HEK293T (cell line): Measurements from ENCODE around the gene TSEN2.
"Not testable (repeated sequence)": the region's sequence is repeated elsewhere in the genome, so short reads cannot be mapped to it uniquely, and the experiment has no call there.

Source experiments
- CTCF ChIA-PET: fragments of 350-600 bp; formaldehyde crosslinking; extraction: SDS; loops from one replicate; lab custom pipeline; 2021; ENCODE audit warnings: antibody characterized with exemption, inconsistent platforms; lab: Yijun Ruan, JAX
- POLR2A ChIA-PET: fragments of 350-600 bp; formaldehyde crosslinking; extraction: SDS; loops from one replicate; lab custom pipeline; 2020; ENCODE audit warnings: antibody characterized with exemption, inconsistent platforms; lab: Yijun Ruan, JAX
- DNase-seq: peaks from one replicate; pipeline ENCODE4 v3.0.0; 2012; ENCODE audit warnings: mixed read lengths; ENCODE audit errors: extremely low spot score
- ARNT ChIP-seq: fragments of 450-650 bp; IDR thresholded peaks from 2 replicates; pipeline ENCODE4 v1.6.1; 2017; ENCODE audit warnings: mild to moderate bottlenecking
- BHLHE40 ChIP-seq: fragments of 450-650 bp; IDR thresholded peaks from 2 replicates; pipeline ENCODE4 v1.6.1; 2016; ENCODE audit warnings: mild to moderate bottlenecking, moderate library complexity, borderline replicate concordance
- CTBP1 ChIP-seq: fragments of 450-650 bp; IDR thresholded peaks from 2 replicates; pipeline ENCODE4 v1.6.1; 2016; ENCODE audit warnings: borderline replicate concordance
- ELF4 ChIP-seq: fragments of 450-650 bp; IDR thresholded peaks from 2 replicates; pipeline ENCODE4 v1.6.1; 2017; ENCODE audit warnings: antibody characterized with exemption
- FOXA1 ChIP-seq: fragments of 450-650 bp; IDR thresholded peaks from 2 replicates; pipeline ENCODE4 v1.6.1; 2016; ENCODE audit warnings: mild to moderate bottlenecking
- FOXK2 ChIP-seq: fragments of 450-650 bp; IDR thresholded peaks from 2 replicates; pipeline ENCODE4 v1.6.1; 2016; ENCODE audit warnings: mild to moderate bottlenecking
- FOXM1 ChIP-seq: fragments of 450-650 bp; IDR thresholded peaks from 2 replicates; pipeline ENCODE4 v1.6.1; 2017; ENCODE audit warnings: mild to moderate bottlenecking, borderline replicate concordance
- HDGF ChIP-seq: fragments of 450-650 bp; IDR thresholded peaks from 2 replicates; pipeline ENCODE4 v1.6.1; 2017; ENCODE audit warnings: antibody characterized with exemption, borderline replicate concordance
- L3MBTL2 ChIP-seq: fragments of 450-650 bp; conservative IDR thresholded peaks from 2 replicates; pipeline ENCODE4 v1.6.1; 2016; ENCODE audit warnings: mild to moderate bottlenecking
- LEF1 ChIP-seq: fragments of 450-650 bp; IDR thresholded peaks from 2 replicates; pipeline ENCODE4 v1.6.1; 2017; ENCODE audit warnings: mild to moderate bottlenecking, borderline replicate concordance
- NFRKB ChIP-seq: fragments of 450-650 bp; IDR thresholded peaks from 2 replicates; pipeline ENCODE4 v1.6.1; 2016; ENCODE audit warnings: mild to moderate bottlenecking, moderate library complexity
- PKNOX1 ChIP-seq: fragments of 450-650 bp; IDR thresholded peaks from 2 replicates; pipeline ENCODE4 v1.6.1; 2016
- SP1 ChIP-seq: fragments of 450-650 bp; IDR thresholded peaks from 2 replicates; pipeline ENCODE4 v1.6.1; 2017
- SUZ12 ChIP-seq: fragments of 450-650 bp; IDR thresholded peaks from 2 replicates; pipeline ENCODE4 v1.6.1; 2016; ENCODE audit warnings: mild to moderate bottlenecking
- TARDBP ChIP-seq: fragments of 450-650 bp; IDR thresholded peaks from 2 replicates; pipeline ENCODE4 v1.6.1; 2016
- ZNF384 ChIP-seq: fragments of 450-650 bp; IDR thresholded peaks from 2 replicates; pipeline ENCODE4 v1.6.1; 2016

Gene TSEN2

GRCh38 chr3:12468757-12469156, 15.5 kb upstream of the TSEN2 start:
- TF ChIP-seq FOXM1 (no peak), ZNF384 (no peak), FOXA1 (no peak), ELF4 (no peak), SP1 (no peak), SUZ12 (no peak), FOXK2 (no peak), BHLHE40 (no peak), LEF1 (no peak), CTBP1 (no peak), TARDBP (no peak), NFRKB (no peak), L3MBTL2 (no peak), HDGF (no peak)
- ChIA-PET POLR2A (no interaction called here), CTCF (no interaction called here)
- DNase-seq: no peak

- POLR2A ChIA-PET, DNase-seq: not testable (repeated sequence)
- CTCF ChIA-PET: interaction anchor here (1.4 kb wide), 1 partner anchor 11 kb away, joined by 7 read pairs; no protein-coding TSS in a partner anchor
These were observed 15.1 kb upstream of the TSEN2 start for GRCh38 chr3:12469222-12469621.

- ChIA-PET POLR2A (no interaction called here), CTCF (interaction anchor here (0.7 to 1.4 kb wide), 5 partner anchors 9 to 33 kb away, joined by 3 to 7 read pairs (median 3); no protein-coding TSS in a partner anchor)
- no peak for DNase-seq
- TF ChIP-seq BHLHE40: no peak
- TF ChIP-seq NFRKB: no peak
- no peak for TF ChIP-seq L3MBTL2
- no peak for TF ChIP-seq LEF1
- TF ChIP-seq PKNOX1: no peak
- no peak for TF ChIP-seq HDGF
- no peak for TF ChIP-seq TARDBP
- TF ChIP-seq FOXK2: no peak
- TF ChIP-seq ELF4: no peak
- TF ChIP-seq ZNF384: no peak
- TF ChIP-seq ARNT: no peak
- no peak for TF ChIP-seq SP1
These were observed 14.2 kb upstream of the TSEN2 start for GRCh38 chr3:12470111-12470510.

DNA sequence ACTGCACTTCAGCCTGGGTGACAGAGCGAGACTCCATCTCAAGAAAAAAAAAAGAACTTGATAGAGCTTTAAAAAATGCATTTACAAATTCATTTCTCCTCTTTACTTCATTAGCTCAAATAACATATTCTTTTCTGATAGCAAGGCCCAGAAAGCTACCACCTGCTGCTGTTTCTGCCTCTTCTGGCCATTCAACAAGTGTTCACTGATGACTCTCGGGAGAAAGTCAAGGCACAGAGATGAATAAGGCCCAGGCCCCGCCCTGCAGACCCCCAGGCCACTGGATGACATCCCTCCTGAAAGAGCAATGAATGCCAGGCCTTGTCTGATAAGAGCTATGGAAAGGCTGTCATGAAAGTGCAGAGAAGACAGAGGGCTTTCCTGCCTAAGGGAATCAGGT, 13.6 kb upstream of the TSEN2 start:
- ChIA-PET POLR2A (no interaction called here), CTCF (interaction anchor here (1.1 to 1.4 kb wide), 3 partner anchors 9 to 11 kb away, joined by 3 to 7 read pairs (median 3); no protein-coding TSS in a partner anchor)
- no peak for TF ChIP-seq FOXA1
- no peak for TF ChIP-seq FOXM1
- no peak for TF ChIP-seq ZNF384
- no peak for TF ChIP-seq SP1
- TF ChIP-seq L3MBTL2: no peak
- no peak for TF ChIP-seq LEF1
- TF ChIP-seq PKNOX1: no peak
- TF ChIP-seq NFRKB: no peak
- no peak for TF ChIP-seq ARNT
- TF ChIP-seq BHLHE40: no peak
- TF ChIP-seq FOXK2: no peak
- TF ChIP-seq SUZ12: no peak
- TF ChIP-seq TARDBP: no peak
- no peak for TF ChIP-seq ELF4
- no peak for TF ChIP-seq CTBP1
- no peak for DNase-seq

DNA sequence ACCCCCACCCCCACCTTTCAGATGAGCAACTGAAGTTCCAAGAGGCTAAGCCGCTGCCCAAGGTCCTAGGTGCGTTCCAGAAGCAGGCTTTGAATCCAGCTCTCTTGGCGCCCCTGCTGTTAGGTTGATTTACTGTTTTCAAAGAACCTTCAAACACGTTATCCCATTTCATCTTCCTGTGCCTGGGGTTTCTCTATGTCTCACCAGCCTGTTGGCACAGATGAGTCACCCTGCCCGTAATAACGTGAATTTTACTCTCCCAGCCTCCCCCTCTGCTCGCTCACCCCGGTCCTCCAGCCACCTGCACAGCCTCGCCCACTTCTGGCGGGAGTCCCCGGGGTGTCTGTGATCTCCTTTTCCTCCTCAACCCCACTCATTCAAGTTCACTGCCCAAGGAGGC, 13.0 kb upstream of the TSEN2 start:
- CTCF ChIA-PET: interaction anchor here (1.1 to 1.4 kb wide), 2 partner anchors 10 to 11 kb away, joined by 3 read pairs; no protein-coding TSS in a partner anchor
- POLR2A ChIA-PET: no interaction called here
- DNase-seq: no peak
- TF ChIP-seq SP1 (no peak), PKNOX1 (peak; percentile 56), ELF4 (no peak), SUZ12 (no peak)

GRCh38 chr3:12472000-12472610, 12.2 kb upstream of the TSEN2 start:
- no peak for TF ChIP-seq LEF1
- TF ChIP-seq CTBP1: no peak
- TF ChIP-seq ZNF384: no peak
- no peak for TF ChIP-seq HDGF
- DNase-seq: no peak
- CTCF ChIA-PET: no interaction called here
- POLR2A ChIA-PET: no interaction called here

- POLR2A ChIA-PET: no interaction called here
- TF ChIP-seq ELF4: no peak
- TF ChIP-seq HDGF: no peak
- TF ChIP-seq ZNF384: no peak
- TF ChIP-seq FOXA1: no peak
- TF ChIP-seq NFRKB: no peak
- TF ChIP-seq SP1: no peak
- no peak for TF ChIP-seq CTBP1
- no peak for TF ChIP-seq PKNOX1
- TF ChIP-seq LEF1: no peak
- TF ChIP-seq TARDBP: no peak
- no peak for TF ChIP-seq FOXK2
- no peak for TF ChIP-seq BHLHE40
- TF ChIP-seq SUZ12: no peak
- TF ChIP-seq L3MBTL2: no peak
- DNase-seq: no peak
- CTCF ChIA-PET: interaction anchor here (1.2 kb wide), 1 partner anchor 11 kb away, joined by 4 read pairs; the partner anchor contains the start of gene TSEN2
These were observed 11.5 kb upstream of the TSEN2 start for GRCh38 chr3:12472796-12473195.
